ENCODE results near the gene CAPZA1. TPM values are rescaled to one million over a fixed set of nuclear protein-coding genes. Genes with fewer than 3 reads are reported as not detected.

Gene CAPZA1
- total and polyA plus RNA-seq, 2 donors (not counting 3 experiments of a cell fraction or from before 2014, with no cell fraction given), result 77.1 to 183 TPM

- Histone ChIP-seq H3K4me3 (replicated peaks in 1 of 3; ENCODE audit: insufficient read depth in 1 of 3, low read depth in 1 of 3, low read length in 3 of 3) (no peak overlapping the region), H3K9ac (replicated peaks; ENCODE audit: extremely low read depth, insufficient read depth, low read length) (no peak overlapping the region), H3K9me1 (replicated peaks; ENCODE audit: control insufficient read depth, extremely low read depth, insufficient read depth, low read length) (no peaks in the 10 kb centered on the region), H3K4me2 (ENCODE audit: insufficient read depth, low read length) (no peak overlapping the region), H3K9me3 (replicated peaks; ENCODE audit: control insufficient read depth, insufficient read depth, low read length) (no peaks in the 10 kb centered on the region), H3K36me3 (ENCODE audit: control insufficient read depth in 2 of 2, extremely low read depth in 1 of 2, insufficient read depth in 2 of 2, low read length in 2 of 2) (peaks cover 4 to 12% of the 10 kb centered on the region in 2 experiments), H3K79me2 (ENCODE audit: control insufficient read depth, insufficient read depth, low read length) (no peaks in the 10 kb centered on the region), H2AFZ (ENCODE audit: low read depth, low read length) (no peak overlapping the region), H3K27me3 (ENCODE audit: control insufficient read depth in 2 of 2, insufficient read depth in 2 of 2, low read length in 2 of 2) (no peaks in the 10 kb centered on the region), H4K20me1 (replicated peaks; ENCODE audit: control insufficient read depth, extremely low read depth, insufficient read depth, low read length) (no peaks in the 10 kb centered on the region), H3K4me1 (ENCODE audit: control insufficient read depth, extremely low read depth, insufficient read depth, low read length) (no peaks in the 10 kb centered on the region), H3K27ac (ENCODE audit: insufficient read depth, low read depth, low read length) (no peak overlapping the region)
- TF ChIP-seq GATA2 (IDR thresholded peaks at IDR 0.05; ENCODE audit: insufficient read depth, insufficient read length, low read depth, low read length), result no peak
- no peak for TF ChIP-seq JUN (IDR thresholded peaks at IDR 0.05; ENCODE audit: borderline replicate concordance, insufficient read depth, insufficient read length, low read depth)
- no peak for TF ChIP-seq MYC (IDR thresholded peaks at IDR 0.05; ENCODE audit: low read depth, low read length)
- TF ChIP-seq POLR2AphosphoS5 (IDR thresholded peaks at IDR 0.05; ENCODE audit: insufficient read depth, low read depth, low read length), result no peak
- TF ChIP-seq FOS (IDR thresholded peaks at IDR 0.05; ENCODE audit: borderline replicate concordance, insufficient read depth, low read length), result no peak
- TF ChIP-seq EZH2 (IDR thresholded peaks at IDR 0.05; ENCODE audit: borderline replicate concordance, low read depth, low read length, severe bottlenecking), result no peak
- no peak for TF ChIP-seq CTCF (IDR thresholded peaks at IDR 0.05; ENCODE audit: extremely low read depth in 1 of 2, insufficient read depth in 1 of 2, low read depth in 1 of 2, low read length in 2 of 2)
- no peak for TF ChIP-seq MAX (IDR thresholded peaks at IDR 0.05; ENCODE audit: insufficient read depth, insufficient read length)
- no peak for TF ChIP-seq POLR2A (IDR thresholded peaks at IDR 0.05; ENCODE audit: low read depth, low read length)
- ChIA-PET CTCF (interaction anchor here (1.5 kb wide), 1 partner anchor 15 kb away, joined by 4 read pairs; no protein-coding TSS in a partner anchor), POLR2A (no interaction called here)
- FAIRE-seq, result no peak
- no TSS peak for BruUV-seq (replicated peaks)
- dilution Hi-C loops (cut with MboI; ENCODE audit: extremely low pct_ligation_motif_present, low sequenced_read_pairs), result no loop called here
- no peak for DNase-seq (ENCODE audit: low read depth, low spot score)
- intact Hi-C loops (cut with micrococcal nuclease), result no loop called here
Observed at GRCh38 chr1:112687785-112688496, 68.3 kb downstream of the CAPZA1 start.

Measured in endothelial cell of umbilical vein (primary cell).